ENCODE results near the gene TMPRSS12. TPM values are rescaled to one million over a fixed set of nuclear protein-coding genes. Genes with fewer than 3 reads are reported as not detected.
A peak's percentile ranks its signal among the peaks of the same experiment; 100 is the strongest.
"Not testable (repeated sequence)": the region's sequence is repeated elsewhere in the genome, so short reads cannot be mapped to it uniquely, and the experiment has no call there.

TMPRSS12 gene
- total and polyA plus RNA-seq, 9 of the 15 experiments (the other 6 are each of a cell fraction or from before 2014, with no cell fraction given): 0.04 TPM; not detected in 8

DNA sequence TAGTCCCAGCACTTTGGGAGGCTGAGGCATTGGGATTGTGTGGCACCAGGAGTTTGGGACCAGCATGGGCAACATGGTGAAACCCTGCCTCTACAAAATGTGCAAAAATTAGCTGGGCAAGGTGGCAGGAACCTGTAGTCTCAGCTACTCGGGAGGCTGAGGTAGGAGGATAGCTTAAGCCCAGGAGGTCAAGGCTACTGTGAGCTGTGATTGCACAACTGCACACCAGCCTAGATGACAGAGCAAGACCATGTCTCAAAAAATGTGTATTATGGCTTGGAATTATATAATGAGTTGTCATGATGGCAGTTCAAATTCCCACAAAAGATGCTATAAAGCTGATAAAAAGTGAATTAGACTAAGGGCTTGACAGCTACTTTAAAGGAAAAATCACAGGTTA lies 20.6 kb upstream of the TMPRSS12 start:
- TF ChIP-seq ZNF75A (CRISPR knock-in tag; IDR thresholded peaks at IDR 0.05): no peak
- no peak for TF ChIP-seq CREM (IDR thresholded peaks at IDR 0.05; ENCODE audit: low read depth)
- no peak for TF ChIP-seq NCOA2 (IDR thresholded peaks at IDR 0.05; ENCODE audit: partially characterized antibody in 2 of 2)
- peak; percentile 77 for TF ChIP-seq CEBPB (tag; IDR thresholded peaks at IDR 0.05)
- Histone ChIP-seq H4K20me1 (replicated peaks; ENCODE audit: control insufficient read depth, insufficient read depth, low read length) (no peaks in the 10 kb centered on the region), H3K9ac (ENCODE audit: insufficient read depth in 1 of 2, low read depth in 2 of 2, low read length in 2 of 2) (no peak overlapping the region), H3K27ac (ENCODE audit: extremely low read depth, low read depth, low read length) (no peak overlapping the region), H3K9me3 (replicated peaks; ENCODE audit: control insufficient read depth, insufficient read depth, low read depth, low read length) (no peaks in the 10 kb centered on the region), H2AFZ (ENCODE audit: low read depth, low read length) (no peak overlapping the region), H3K9me1 (ENCODE audit: control insufficient read depth, insufficient read depth, low read length) (no peaks in the 10 kb centered on the region), H3K4me1 (replicated peaks in 1 of 2; ENCODE audit: control insufficient read depth in 2 of 2, insufficient read depth in 2 of 2, low read length in 2 of 2) (peaks cover 0 to 3% of the 10 kb centered on the region in 2 experiments; a peak in 1 of 5 replicates), H3K4me2 (ENCODE audit: insufficient read depth, low read length) (no peak overlapping the region), H3K36me3 (ENCODE audit: control insufficient read depth, insufficient read depth, low read length) (peaks cover 22% of the 10 kb centered on the region), H3K27me3 (ENCODE audit: control insufficient read depth in 2 of 2, insufficient read depth in 2 of 2, low read length in 2 of 2) (no peaks in the 10 kb centered on the region), H3K4me3 (no peak overlapping the region), H3K79me2 (ENCODE audit: control insufficient read depth, insufficient read depth, low read length) (no peaks in the 10 kb centered on the region)
- no TSS peak for BruUV-seq (replicated peaks)
- ATAC-seq (no peak), DNase-seq (ENCODE audit: extremely low read depth in 1 of 4, low spot score in 3 of 4) (no peak), FAIRE-seq (no peak)
- CTCF ChIA-PET (ENCODE audit: low intra/inter-chr PET ratio): no interaction called here
- intact Hi-C loops (cut with micrococcal nuclease) (no loop called here), in situ Hi-C loops (cut with MboI) (no loop called here)
- POLR2A ChIA-PET: no interaction called here
- WGBS (ENCODE audit: insufficient coverage, low coverage, missing lambda C conversion rate): 93% methylated on average over 1 of the region's 1 CpG

GRCh38 chr12:50823724-50824123 lies 19.0 kb upstream of the TMPRSS12 start:
- ATAC-seq; in situ Hi-C loops (cut with MboI); H3K79me2 ChIP-seq (ENCODE audit: control insufficient read depth, insufficient read depth, low read length); DNase-seq (ENCODE audit: extremely low read depth in 1 of 4, low spot score in 3 of 4); CTCF ChIA-PET (ENCODE audit: low intra/inter-chr PET ratio); H3K4me3 ChIP-seq; FAIRE-seq; H3K9me1 ChIP-seq (ENCODE audit: control insufficient read depth, insufficient read depth, low read length); H3K4me1 ChIP-seq (replicated peaks in 1 of 2; ENCODE audit: control insufficient read depth in 2 of 2, insufficient read depth in 2 of 2, low read length in 2 of 2); H3K4me2 ChIP-seq (ENCODE audit: insufficient read depth, low read length); H4K20me1 ChIP-seq (replicated peaks; ENCODE audit: control insufficient read depth, insufficient read depth, low read length); BruUV-seq (replicated peaks); H3K9ac ChIP-seq (ENCODE audit: insufficient read depth in 1 of 2, low read depth in 2 of 2, low read length in 2 of 2); H3K27me3 ChIP-seq (ENCODE audit: control insufficient read depth in 2 of 2, insufficient read depth in 2 of 2, low read length in 2 of 2); H3K27ac ChIP-seq (ENCODE audit: extremely low read depth, low read depth, low read length); H2AFZ ChIP-seq (ENCODE audit: low read depth, low read length); H3K9me3 ChIP-seq (replicated peaks; ENCODE audit: control insufficient read depth, insufficient read depth, low read depth, low read length); POLR2A ChIA-PET: not testable (repeated sequence)
- intact Hi-C loops (cut with micrococcal nuclease): loop anchor here (2.0 kb wide), 1 partner anchor 423 kb away; no protein-coding TSS in a partner anchor
- peaks cover 10% of the 10 kb centered on the region for H3K36me3 ChIP-seq (ENCODE audit: control insufficient read depth, insufficient read depth, low read length)
- WGBS (ENCODE audit: insufficient coverage, low coverage, missing lambda C conversion rate): 84% methylated on average over 11 of the region's 11 CpGs
